ENCODE data around the gene EPYC.
"Not testable (repeated sequence)": the region's sequence is repeated elsewhere in the genome, so short reads cannot be mapped to it uniquely, and the experiment has no call there.

EPYC gene

GRCh38 chr12:90990611-90991010 lies 14.2 kb downstream of the EPYC start:
- no peak for DNase-seq

DNA sequence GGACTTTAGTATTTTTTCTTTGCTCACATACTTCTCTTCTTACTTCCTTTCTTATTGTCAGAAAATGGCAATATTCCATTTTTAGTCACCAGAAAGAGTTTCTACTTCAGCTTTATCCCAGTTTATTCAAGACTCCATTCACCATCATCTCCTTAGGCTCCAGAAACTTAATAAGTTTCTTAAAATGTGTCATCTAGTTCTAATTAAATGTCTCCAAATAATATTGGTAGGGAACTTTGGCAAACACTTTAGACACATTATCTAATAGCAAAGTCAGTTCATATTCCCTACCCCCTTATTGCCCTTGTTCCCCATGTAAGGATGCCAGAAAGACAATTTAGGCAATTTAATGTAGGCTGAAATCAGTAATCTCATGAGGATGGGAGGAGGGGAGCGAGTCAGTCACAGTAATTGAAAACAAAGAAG lies 15.1 kb downstream of the EPYC start:
- no peak for DNase-seq

GRCh38 chr12:90987520-90987919 lies 17.3 kb downstream of the EPYC start:
- no peak for DNase-seq

GRCh38 chr12:90987101-90987500 lies 17.7 kb downstream of the EPYC start:
- no peak for DNase-seq

- DNase-seq: not testable (repeated sequence)
These were observed 19.4 kb downstream of the EPYC start for GRCh38 chr12:90985331-90985730.

DNA sequence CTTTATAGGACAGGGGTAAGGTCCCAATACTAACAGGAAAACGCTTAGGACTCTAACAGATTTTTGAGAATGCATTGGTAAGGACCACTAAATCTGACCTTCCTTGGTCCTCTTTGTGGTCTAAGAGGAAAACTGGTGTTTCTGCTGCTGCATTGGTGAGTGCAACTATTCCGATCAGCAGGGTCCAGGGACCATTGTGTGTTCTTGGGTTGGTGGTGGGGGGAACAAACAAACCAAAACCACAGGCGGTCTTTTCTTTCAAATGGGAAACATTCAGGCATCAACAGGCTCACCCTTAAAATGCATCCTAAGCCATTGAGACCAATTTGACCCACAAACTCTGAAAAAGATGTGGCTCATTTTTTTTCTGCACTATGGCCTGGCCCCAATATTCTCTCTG lies 20.7 kb downstream of the EPYC start:
- DNase-seq: no peak

DNA sequence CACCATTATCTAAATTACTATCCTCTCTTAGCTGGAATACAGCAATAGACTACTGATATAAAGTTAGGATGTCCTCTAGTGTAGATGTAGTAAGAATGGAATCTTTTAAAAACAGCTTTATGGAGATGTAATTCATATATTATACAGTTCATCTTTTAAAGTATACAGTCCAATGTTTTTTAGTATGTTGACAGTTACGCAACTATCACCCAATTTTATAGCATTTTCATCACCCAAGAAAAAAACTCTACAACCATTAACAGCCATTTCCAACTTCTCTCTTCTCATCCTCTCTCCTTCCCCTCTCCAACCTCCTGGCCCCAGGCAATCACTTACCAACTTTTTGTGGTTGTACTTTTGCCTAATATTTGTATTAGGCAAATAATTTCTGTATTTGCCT lies 22.6 kb downstream of the EPYC start:
- no peak for DNase-seq

- DNase-seq: no peak
These were observed 24.8 kb downstream of the EPYC start for GRCh38 chr12:90979951-90980350.

- no peak for DNase-seq
These were observed 25.8 kb downstream of the EPYC start for GRCh38 chr12:90979019-90979418.

DNA sequence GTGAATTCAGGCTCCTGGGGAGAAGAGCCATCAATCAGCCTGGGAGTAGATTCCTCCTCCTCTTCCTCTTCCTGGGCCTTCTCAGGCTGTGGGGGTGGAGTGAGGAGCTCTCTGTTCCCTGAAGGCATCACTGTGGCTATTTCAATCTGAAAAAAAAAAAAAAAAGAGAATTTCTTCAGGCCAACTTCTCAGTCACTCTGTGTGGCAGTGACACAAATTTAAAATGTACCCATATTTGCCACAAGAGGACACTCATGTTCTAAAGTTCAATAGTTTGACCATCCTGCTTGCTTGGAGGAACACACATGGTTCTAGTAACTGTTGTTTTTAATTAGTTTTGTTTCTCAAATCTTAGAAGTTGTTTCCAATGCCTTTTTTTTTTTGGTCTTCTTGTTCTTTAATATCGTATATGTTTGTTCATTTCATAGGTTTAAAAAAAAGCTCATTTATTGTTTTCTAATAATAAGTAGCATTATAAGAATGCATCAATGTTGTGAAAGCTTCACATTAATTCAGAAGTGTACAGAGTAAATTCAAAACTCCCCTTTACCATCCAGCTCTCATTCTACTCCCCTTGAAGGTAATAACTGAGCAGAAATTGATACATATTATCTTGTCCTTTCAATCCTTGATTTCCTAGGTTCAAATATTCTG lies 26.5 kb downstream of the EPYC start:
- no peak for DNase-seq

DNA sequence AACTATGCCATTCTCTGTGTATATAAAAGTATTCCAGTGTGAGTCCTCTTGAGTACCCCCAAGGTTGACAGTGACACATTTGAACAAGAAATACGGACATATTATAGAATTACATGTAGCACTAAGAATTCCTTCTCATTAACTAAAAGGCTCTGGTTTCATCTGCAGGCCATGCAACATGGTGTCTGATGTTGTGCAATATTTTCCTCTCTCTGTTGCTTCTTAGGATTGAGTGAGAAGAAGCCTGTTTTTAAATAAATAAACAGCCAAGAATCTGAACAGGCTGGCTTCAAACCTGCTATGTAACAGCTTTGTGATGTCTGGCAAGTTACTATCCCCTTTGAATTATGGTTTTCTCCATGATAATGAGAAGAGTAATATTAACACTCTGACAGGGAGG lies 27.5 kb downstream of the EPYC start:
- DNase-seq: no peak

- DNase-seq: no peak
These were observed 30.5 kb downstream of the EPYC start for GRCh38 chr12:90974286-90974685.

GRCh38 chr12:90972226-90972625 lies 32.5 kb downstream of the EPYC start:
- DNase-seq: no peak

- no peak for DNase-seq
These were observed 33.9 kb downstream of the EPYC start for GRCh38 chr12:90970911-90971310.

DNA sequence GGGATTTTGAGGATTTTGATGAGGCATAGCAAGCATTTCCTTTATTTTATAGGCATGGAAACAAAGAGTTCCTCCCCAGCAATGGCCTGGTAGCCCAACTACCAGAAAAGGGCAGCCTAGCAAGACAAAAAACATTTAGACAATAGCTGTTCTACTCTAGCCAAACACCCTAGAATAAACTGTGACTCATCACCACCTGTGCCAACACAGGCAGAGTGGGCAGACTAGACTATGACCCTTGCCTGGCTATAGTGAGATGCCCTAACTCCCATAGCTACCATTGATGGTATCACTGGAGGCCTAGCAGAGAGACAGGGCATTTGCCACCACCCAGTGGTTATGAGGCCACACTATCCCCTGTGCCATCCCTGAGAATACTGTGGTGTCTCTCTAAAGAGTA lies 34.3 kb downstream of the EPYC start:
- DNase-seq: no peak

DNA sequence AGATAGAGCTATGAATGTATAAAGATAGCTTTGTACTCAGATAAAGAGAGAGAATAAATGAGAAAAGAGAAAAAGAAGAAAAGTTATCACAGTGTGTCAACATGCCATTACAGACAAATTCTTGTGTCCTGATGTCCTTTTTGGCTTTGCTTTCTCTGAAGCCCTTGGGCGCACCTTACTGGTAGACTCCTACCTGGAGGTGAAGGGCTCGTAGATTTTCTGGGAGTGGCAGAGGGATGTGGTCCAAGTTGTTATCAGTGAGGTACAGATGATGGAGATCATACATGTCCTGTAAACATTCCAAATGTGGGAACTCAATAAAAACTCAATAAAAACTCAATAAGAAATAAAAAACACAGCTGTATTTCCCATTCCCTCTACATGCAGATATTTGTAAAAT lies 34.9 kb downstream of the EPYC start:
- no peak for DNase-seq

- DNase-seq: no peak
These were observed 35.4 kb downstream of the EPYC start for GRCh38 chr12:90969346-90969745.

GRCh38 chr12:90965204-90965603 lies 39.6 kb downstream of the EPYC start:
- DNase-seq: no peak

GRCh38 chr12:90964616-90965015 lies 40.2 kb downstream of the EPYC start:
- DNase-seq: no peak

- DNase-seq: no peak
These were observed 40.8 kb downstream of the EPYC start for GRCh38 chr12:90963946-90964345.

DNA sequence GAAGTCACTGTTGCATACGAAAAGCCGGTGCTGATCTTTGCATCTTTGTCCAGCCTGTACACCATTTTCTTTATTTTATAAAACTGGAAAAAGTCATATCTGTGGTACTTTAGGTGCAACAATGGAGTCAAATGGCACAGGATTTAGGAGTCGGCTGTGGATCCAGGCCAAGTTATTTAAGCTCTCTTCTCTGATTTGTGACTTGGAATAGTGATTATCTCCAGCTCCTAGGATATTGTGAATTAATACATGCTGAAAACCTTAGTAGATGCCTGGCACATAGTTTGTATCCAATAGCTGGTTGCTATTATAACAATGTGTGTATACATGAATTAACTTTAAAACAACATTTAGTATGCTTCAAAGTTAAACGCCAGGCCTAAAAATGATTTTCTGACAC lies 43.6 kb downstream of the EPYC start:
- no peak for DNase-seq

DNA sequence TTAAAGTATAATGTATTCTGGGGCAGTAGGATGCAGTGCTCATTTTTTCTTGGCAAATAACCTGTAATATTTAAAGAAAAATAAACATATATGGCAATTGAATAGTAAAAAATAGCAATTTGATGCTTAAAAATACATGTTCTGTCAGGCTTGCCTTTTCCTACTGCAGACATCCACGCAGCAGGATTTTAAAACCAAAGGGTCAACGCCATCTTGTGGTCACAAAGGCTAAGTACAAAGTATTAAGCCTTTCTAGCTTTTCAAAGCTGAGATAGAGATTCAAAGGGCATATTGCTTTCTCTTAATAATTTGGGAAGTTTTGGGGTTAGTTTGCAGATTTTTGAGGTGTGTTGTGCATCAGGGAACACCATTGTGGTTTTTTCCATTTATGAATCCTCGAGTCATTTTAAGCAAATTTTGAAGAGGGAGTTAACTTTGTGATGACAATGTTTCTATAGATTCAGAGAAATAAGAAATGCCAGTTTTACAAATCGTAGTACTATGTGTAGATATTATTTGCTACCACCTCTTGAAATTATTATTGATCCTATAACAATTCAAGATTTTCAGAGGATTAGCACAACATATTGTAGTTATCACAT lies 45.1 kb downstream of the EPYC start:
- DNase-seq: no peak

DNA sequence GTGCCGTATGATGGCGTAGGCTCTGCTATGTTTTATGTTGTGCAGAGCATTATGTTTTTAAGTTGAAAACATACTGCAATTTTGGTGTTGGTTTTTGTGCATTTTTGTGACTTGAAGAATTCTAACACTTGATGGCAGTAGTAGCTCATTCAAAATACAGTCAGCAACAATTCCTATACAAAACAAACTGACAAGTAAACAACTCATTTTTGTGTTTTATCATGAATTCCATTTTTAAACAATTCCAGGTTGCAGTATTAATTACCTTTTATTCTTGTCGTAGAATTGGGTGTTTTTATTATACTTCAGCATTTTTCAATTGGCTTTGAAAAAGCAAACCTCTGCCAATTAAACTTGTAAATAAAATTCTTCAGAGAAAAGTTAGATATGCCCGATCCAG lies 45.7 kb downstream of the EPYC start:
- no peak for DNase-seq

- DNase-seq: no peak
These were observed 46.4 kb downstream of the EPYC start for GRCh38 chr12:90958347-90958746.

DNA sequence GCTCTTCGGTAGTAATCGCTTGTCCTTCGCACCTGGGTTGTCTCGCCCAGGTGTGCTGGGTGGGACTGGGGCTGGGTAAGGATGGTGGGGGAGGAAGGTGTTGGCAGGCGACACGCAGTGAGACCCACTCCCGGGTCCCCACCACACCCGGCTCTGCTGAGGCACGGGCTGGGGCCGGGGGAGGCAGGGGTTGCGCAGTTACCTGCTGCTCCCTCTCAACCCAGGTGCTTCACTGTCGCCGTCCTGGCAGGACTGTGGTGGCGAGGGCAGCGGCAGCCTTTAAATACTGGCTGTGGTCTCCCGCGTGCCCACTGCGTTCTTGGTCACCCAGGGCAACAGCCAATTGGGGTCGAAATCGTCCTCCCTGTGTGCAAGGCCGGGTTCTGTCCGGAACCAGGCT lies 49.9 kb downstream of the EPYC start, which contains the start of gene CCER1:
TSS of gene CCER1 (minus strand) at position 256 of the 400 bp plus-strand sequence. CDS start 434 bp downstream, outside the sequence.
- no peak for DNase-seq
